Mesendoderm (in vitro differentiated cells): ENCODE measurements around the gene CHCT1.
A peak's percentile ranks its signal among the peaks of the same experiment; 100 is the strongest.
"Not testable (repeated sequence)": the region's sequence is repeated elsewhere in the genome, so short reads cannot be mapped to it uniquely, and the experiment has no call there.

Experiments
- DNase-seq: peaks from one replicate; pipeline ENCODE4 v3.0.0; 2013
- H2AK5ac ChIP-seq: 2 replicates; pipeline ENCODE4 v1.6.1; 2013; ENCODE audit warnings: low read length, inconsistent platforms
- H2BK120ac ChIP-seq: 2 replicates; pipeline ENCODE4 v1.6.1; 2013; ENCODE audit warnings: low read depth, mild to moderate bottlenecking, low read length, moderate library complexity, mixed read lengths
- H2BK15ac ChIP-seq: replicated peaks from 2 replicates; pipeline ENCODE4 v1.6.1; 2013; ENCODE audit warnings: low read depth, mild to moderate bottlenecking, moderate library complexity
- H2BK5ac ChIP-seq: 2 replicates; pipeline ENCODE4 v1.6.1; 2013; ENCODE audit warnings: low read length, inconsistent platforms
- H3K18ac ChIP-seq: 2 replicates; pipeline ENCODE4 v1.6.1; 2013; ENCODE audit warnings: mild to moderate bottlenecking, low read length, mixed read lengths
- H3K23ac ChIP-seq: one replicate; pipeline ENCODE4 v1.6.1; 2013; ENCODE audit warnings: low read length
- H3K27ac ChIP-seq: 2 replicates; pipeline ENCODE4 v1.5.1; 2013; ENCODE audit warnings: low read depth, mild to moderate bottlenecking, inconsistent platforms, low read length, moderate library complexity
- H3K27me3 ChIP-seq: 2 replicates; pipeline ENCODE4 v1.6.1; 2013; ENCODE audit warnings: low read length, control low read depth, mild to moderate bottlenecking, inconsistent platforms; ENCODE audit not compliant: insufficient read depth, poor library complexity
- H3K36me3 ChIP-seq: 2 replicates; pipeline ENCODE4 v1.6.1; 2013; ENCODE audit warnings: low read length, inconsistent platforms; ENCODE audit not compliant: control insufficient read depth, insufficient read depth
- H3K4ac ChIP-seq: one replicate; pipeline ENCODE4 v1.6.1; 2013; ENCODE audit warnings: low read depth, mild to moderate bottlenecking, low read length, moderate library complexity
- H3K4me1 ChIP-seq: 2 replicates; pipeline ENCODE4 v1.6.1; 2013; ENCODE audit warnings: low read depth, low read length, inconsistent platforms; ENCODE audit not compliant: control insufficient read depth
- H3K4me2 ChIP-seq: 2 replicates; pipeline ENCODE4 v1.6.1; 2013; ENCODE audit warnings: low read length
- H3K4me3 ChIP-seq: 2 replicates; pipeline ENCODE4 v1.5.1; 2013; ENCODE audit warnings: mild to moderate bottlenecking, low read length
- H3K56ac ChIP-seq: one replicate; pipeline ENCODE4 v1.6.1; 2013; ENCODE audit warnings: low read length
- H3K79me1 ChIP-seq: 2 replicates; pipeline ENCODE4 v1.6.1; 2013; ENCODE audit warnings: low read length, inconsistent platforms
- H3K79me2 ChIP-seq: 2 replicates; pipeline ENCODE4 v1.6.1; 2013; ENCODE audit warnings: mild to moderate bottlenecking, low read length; ENCODE audit not compliant: control insufficient read depth, insufficient read depth
- H3K9ac ChIP-seq: 2 replicates; pipeline ENCODE4 v1.6.1; 2013; ENCODE audit warnings: low read length, inconsistent platforms
- H4K5ac ChIP-seq: one replicate; pipeline ENCODE4 v1.6.1; 2013; ENCODE audit warnings: low read length
- H4K8ac ChIP-seq: one replicate; pipeline ENCODE4 v1.6.1; 2013; ENCODE audit warnings: low read depth, mild to moderate bottlenecking, control low read depth, low read length, moderate library complexity
- WGBS: extraction: QIAGEN DNeasy Blood & Tissue Kit; methylation state at CpG from one replicate; pipeline ENCODE4 v1.1.7; 2013; ENCODE audit warnings: low lambda C conversion rate, missing lambda C conversion rate; ENCODE audit not compliant: insufficient coverage; ENCODE audit errors: extremely low coverage; 5-methylcytosine and 5-hydroxymethylcytosine counted together

Gene CHCT1

GRCh38 chr17:60419875-60420274 is 2.4 kb upstream of the CHCT1 start:
- H3K9ac ChIP-seq, H3K79me2 ChIP-seq, H3K4me1 ChIP-seq, H3K18ac ChIP-seq, H4K8ac ChIP-seq, DNase-seq, H3K56ac ChIP-seq, H3K4me2 ChIP-seq, H3K79me1 ChIP-seq, H2BK120ac ChIP-seq, H2BK5ac ChIP-seq, H3K4me3 ChIP-seq, H2BK15ac ChIP-seq, H3K4ac ChIP-seq, H4K5ac ChIP-seq, H3K27ac ChIP-seq, H3K27me3 ChIP-seq, H3K36me3 ChIP-seq, H2AK5ac ChIP-seq, H3K23ac ChIP-seq: not testable (repeated sequence)
- no CpG with 5 or more reads among the region's 7 CpGs for WGBS

- H3K4me3 ChIP-seq = peak overlapping the region; percentile 60
- H3K27me3 ChIP-seq = no peaks in the 10 kb centered on the region
- no peak overlapping the region for H2BK5ac ChIP-seq
- peak overlapping the region; percentile 14 for H4K8ac ChIP-seq
- no peak overlapping the region for H3K27ac ChIP-seq
- peak overlapping the region; percentile 73 for H3K9ac ChIP-seq
- H3K79me2 ChIP-seq = no peaks in the 10 kb centered on the region
- no CpG with 5 or more reads among the region's 66 CpGs for WGBS
- H2BK15ac ChIP-seq = no peak overlapping the region
- peak; percentile 82 for DNase-seq
- H3K79me1 ChIP-seq = no peaks in the 10 kb centered on the region
- peak overlapping the region; percentile 94 for H3K4me2 ChIP-seq
- H3K18ac ChIP-seq = peak overlapping the region; percentile 16
- no peak overlapping the region for H2AK5ac ChIP-seq
- H3K56ac ChIP-seq = peak overlapping the region; percentile 95
- H3K23ac ChIP-seq = no peak overlapping the region
- H3K4me1 ChIP-seq = no peaks in the 10 kb centered on the region
- no peak overlapping the region for H2BK120ac ChIP-seq
- no peak overlapping the region for H3K4ac ChIP-seq
- H3K36me3 ChIP-seq = no peaks in the 10 kb centered on the region
- no peak overlapping the region for H4K5ac ChIP-seq
Measured at GRCh38 chr17:60421273-60422161, 772 bp upstream of the CHCT1 start.

GRCh38 chr17:60423865-60424264 is 1.6 kb downstream of the CHCT1 start:
- H3K27ac ChIP-seq = no peak overlapping the region
- no CpG with 5 or more reads among the region's 3 CpGs for WGBS

GRCh38 chr17:60425626-60426025 is 3.3 kb downstream of the CHCT1 start:
- H3K4me1 ChIP-seq = no peaks in the 10 kb centered on the region
- no peak overlapping the region for H3K18ac ChIP-seq
- H2BK120ac ChIP-seq = no peak overlapping the region
- H3K79me2 ChIP-seq = no peaks in the 10 kb centered on the region
- H2BK5ac ChIP-seq = no peak overlapping the region
- no peak overlapping the region for H3K27ac ChIP-seq
- H2AK5ac ChIP-seq = no peak overlapping the region
- H3K56ac ChIP-seq = no peak overlapping the region
- no peaks in the 10 kb centered on the region for H3K36me3 ChIP-seq
- H4K5ac ChIP-seq = no peak overlapping the region
- no peak overlapping the region for H3K4me2 ChIP-seq
- no peak overlapping the region for H3K23ac ChIP-seq
- H4K8ac ChIP-seq = no peak overlapping the region
- DNase-seq = no peak
- H3K79me1 ChIP-seq = no peaks in the 10 kb centered on the region
- WGBS = no CpG with 5 or more reads among the region's 6 CpGs
- no peaks in the 10 kb centered on the region for H3K27me3 ChIP-seq
- no peak overlapping the region for H3K4ac ChIP-seq
- no peak overlapping the region for H3K9ac ChIP-seq
- H3K4me3 ChIP-seq = no peak overlapping the region
- no peak overlapping the region for H2BK15ac ChIP-seq

More at GRCh38 chr17:60423865-60424264, 1.6 kb downstream of the CHCT1 start:
- Histone ChIP-seq H3K4me1 (no peaks in the 10 kb centered on the region), H2BK5ac (no peak overlapping the region), H3K9ac (no peak overlapping the region), H3K4ac (no peak overlapping the region), H4K5ac (no peak overlapping the region), H3K36me3 (no peaks in the 10 kb centered on the region), H3K4me2 (no peak overlapping the region), H3K56ac (no peak overlapping the region), H2AK5ac (no peak overlapping the region), H3K4me3 (no peak overlapping the region), H2BK120ac (no peak overlapping the region), H3K27me3 (no peaks in the 10 kb centered on the region), H3K23ac (no peak overlapping the region), H3K18ac (no peak overlapping the region), H3K79me2 (no peaks in the 10 kb centered on the region), H3K79me1 (no peaks in the 10 kb centered on the region), H4K8ac (no peak overlapping the region), H2BK15ac (no peak overlapping the region)
- no peak for DNase-seq

- Histone ChIP-seq H4K8ac (no peak overlapping the region), H3K27ac (no peak overlapping the region), H3K79me2 (no peaks in the 10 kb centered on the region), H2AK5ac (no peak overlapping the region), H3K23ac (no peak overlapping the region), H3K56ac (no peak overlapping the region), H3K79me1 (no peaks in the 10 kb centered on the region), H2BK15ac (no peak overlapping the region), H3K9ac (no peak overlapping the region), H2BK5ac (no peak overlapping the region), H3K27me3 (no peaks in the 10 kb centered on the region), H3K4me2 (no peak overlapping the region), H3K4me1 (no peaks in the 10 kb centered on the region), H3K18ac (no peak overlapping the region), H4K5ac (no peak overlapping the region), H3K36me3 (no peaks in the 10 kb centered on the region), H3K4ac (no peak overlapping the region), H3K4me3 (no peak overlapping the region), H2BK120ac (no peak overlapping the region)
- DNase-seq = no peak
- no CpG with 5 or more reads among the region's 10 CpGs for WGBS
Measured at GRCh38 chr17:60426596-60426995, 4.3 kb downstream of the CHCT1 start.
